A673 (cell line): ENCODE results near the gene OTOA. TPM values are rescaled to one million over a fixed set of nuclear protein-coding genes. Genes with fewer than 3 reads are reported as not detected.
"Not testable (repeated sequence)": the region's sequence is repeated elsewhere in the genome, so short reads cannot be mapped to it uniquely, and the experiment has no call there.

ENCODE experiments used
- BruUV-seq: library from RNA; stranded (reverse); fragments of 400-500 nt; replicated peaks from 2 replicates; lab custom pipeline; 2021; lab: Mats Ljungman, UMichigan
- CTCF ChIA-PET: fragments of 300-600 bp; sonication (Branson Sonifier 250); formaldehyde crosslinking; loops from one replicate; lab custom pipeline; 2022; ENCODE audit warnings: antibody characterized with exemption; lab: Charles Lee
- POLR2A ChIA-PET: fragments of 300-600 bp; sonication (Branson Sonifier 250); formaldehyde crosslinking; loops from one replicate; lab custom pipeline; 2022; ENCODE audit warnings: antibody characterized with exemption; ENCODE audit not compliant: low non-redundant PET; lab: Charles Lee
- DNase-seq: peaks from one replicate; pipeline ENCODE4 v3.0.0-alpha.2; 2015; ENCODE audit warnings: low spot score
- H3K27ac ChIP-seq: fragments of 200-600 bp; sonication (generic); 2 replicates; pipeline ENCODE4 v1.5.1; 2016; ENCODE audit warnings: mixed run types, low read depth, mild to moderate bottlenecking, mixed read lengths, antibody characterized with exemption, low read length; ENCODE audit not compliant: poor library complexity, severe bottlenecking
- H3K27me3 ChIP-seq: fragments of 200-600 bp; sonication (generic); replicated peaks from 2 replicates; pipeline ENCODE4 v1.6.1; 2017; ENCODE audit warnings: mixed run types, low read depth, mild to moderate bottlenecking, mixed read lengths, antibody characterized with exemption, low read length; ENCODE audit not compliant: insufficient read depth, poor library complexity
- H3K36me3 ChIP-seq: fragments of 200-600 bp; sonication (generic); 2 replicates; pipeline ENCODE4 v1.6.1; 2016; ENCODE audit warnings: mixed run types, mild to moderate bottlenecking, mixed read lengths, antibody characterized with exemption, low read length; ENCODE audit not compliant: insufficient read depth, poor library complexity, severe bottlenecking
- H3K4me1 ChIP-seq: fragments of 200-600 bp; sonication (generic); 2 replicates; pipeline ENCODE4 v1.6.1; 2017; ENCODE audit warnings: mixed run types, mild to moderate bottlenecking, mixed read lengths, antibody characterized with exemption, low read length; ENCODE audit not compliant: insufficient read depth, poor library complexity, severe bottlenecking
- H3K4me3 ChIP-seq: fragments of 200-600 bp; sonication (generic); 2 replicates; pipeline ENCODE4 v1.5.1; 2016; ENCODE audit warnings: low read depth, mixed run types, mild to moderate bottlenecking, mixed read lengths, low read length; ENCODE audit not compliant: poor library complexity, severe bottlenecking
- H3K9me3 ChIP-seq: fragments of 200-600 bp; sonication (generic); 2 replicates; pipeline ENCODE4 v1.6.1; 2016; ENCODE audit warnings: mixed run types, low read depth, mild to moderate bottlenecking, mixed read lengths, antibody characterized with exemption, low read length; ENCODE audit not compliant: poor library complexity, severe bottlenecking
- CTCF ChIP-seq: fragments of 300-800, 200-600 bp; sonication (generic); conservative IDR thresholded peaks from 2 replicates; pipeline ENCODE4 v1.5.1; 2017; ENCODE audit warnings: low read depth, mild to moderate bottlenecking, antibody characterized with exemption, low read length, moderate library complexity, mixed read lengths
- EZH2 ChIP-seq: fragments of 200-600 bp; sonication (generic); IDR thresholded peaks from 2 replicates; pipeline ENCODE4 v1.6.1; 2017; ENCODE audit warnings: borderline replicate concordance, low read depth, mild to moderate bottlenecking, mixed read lengths, antibody characterized with exemption, low read length; ENCODE audit not compliant: poor library complexity, severe bottlenecking
- intact Hi-C: fragments of 100-400 bp; cut with micrococcal nuclease; formaldehyde crosslinking; loops from one replicate; pipeline ENCODE4 v1.10.0; 2022; ENCODE audit not compliant: unreplicated experiment
- total RNA-seq: library from RNA; stranded (reverse); gene quantifications from 2 replicates; pipeline ENCODE4 v1.2.3, GENCODE V29; 2021

The OTOA gene
- total RNA-seq, 1 experiment from 2014 or later = 0.13 TPM

DNA sequence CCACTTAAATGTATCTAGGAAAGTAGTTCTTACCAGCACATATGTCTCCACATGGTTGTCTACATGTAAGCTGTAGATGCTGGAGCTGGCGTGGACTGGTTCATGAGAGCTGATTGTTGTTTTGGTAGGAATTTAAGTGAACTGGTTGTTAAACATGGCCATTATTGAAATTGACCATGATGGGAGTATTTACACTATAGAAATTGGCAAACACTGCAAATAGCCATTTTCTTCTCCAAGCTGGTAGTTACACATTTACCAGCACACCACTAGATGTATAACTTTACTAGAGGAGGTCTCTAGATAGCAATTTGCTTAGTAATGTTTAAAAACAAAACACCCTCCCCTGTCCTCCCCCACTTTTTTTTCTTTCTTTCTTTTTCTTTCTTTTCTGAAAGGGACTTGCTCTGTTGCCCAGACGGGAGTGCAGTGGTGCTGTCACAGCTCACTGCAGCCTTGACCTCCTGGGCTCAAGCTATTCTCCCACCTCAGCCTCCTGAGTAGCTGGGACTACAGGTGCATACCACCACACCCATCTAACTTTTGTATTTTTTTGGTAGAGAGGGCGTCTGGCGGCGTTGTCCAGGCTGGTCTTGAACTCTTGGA lies 35.5 kb upstream of the OTOA start:
- ChIA-PET CTCF (no interaction called here), POLR2A (no interaction called here)
- H3K9me3 ChIP-seq = no peaks in the 10 kb centered on the region
- intact Hi-C loops = no loop called here
- no peak overlapping the region for H3K27ac ChIP-seq
- no peaks in the 10 kb centered on the region for H3K27me3 ChIP-seq
- peaks cover 15% of the 10 kb centered on the region for H3K4me1 ChIP-seq
- no peak for DNase-seq
- peaks cover 35% of the 10 kb centered on the region for H3K36me3 ChIP-seq
- no peak overlapping the region for H3K4me3 ChIP-seq
- TF ChIP-seq CTCF (no peak), EZH2 (no peak)
- no TSS peak for BruUV-seq

DNA sequence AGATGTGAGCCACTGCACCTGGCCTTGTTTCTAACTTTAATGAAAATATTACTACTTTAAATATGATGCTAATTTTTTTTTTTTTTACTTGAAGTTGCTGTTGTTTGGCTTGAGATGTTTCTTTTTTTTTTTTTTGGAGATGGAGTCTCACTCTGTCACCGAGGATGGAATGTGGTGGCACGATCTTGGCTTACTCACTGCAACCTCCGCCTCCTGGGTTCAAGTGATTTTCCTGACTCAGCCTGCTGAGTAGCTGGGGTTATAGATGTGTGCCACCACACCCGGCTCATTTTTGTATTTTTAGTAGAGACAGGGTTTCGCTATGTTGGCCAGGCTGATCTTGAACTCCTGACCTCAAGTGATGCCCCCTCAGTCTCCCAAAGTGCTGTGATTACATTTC lies 35.0 kb upstream of the OTOA start:
- ChIA-PET CTCF (no interaction called here), POLR2A (no interaction called here)
- Histone ChIP-seq H3K4me1 (peaks cover 15% of the 10 kb centered on the region), H3K27ac (no peak overlapping the region), H3K27me3 (no peaks in the 10 kb centered on the region), H3K9me3 (no peaks in the 10 kb centered on the region), H3K4me3 (no peak overlapping the region), H3K36me3 (peaks cover 31% of the 10 kb centered on the region)
- no peak for DNase-seq
- intact Hi-C loops = no loop called here
- no TSS peak for BruUV-seq
- TF ChIP-seq EZH2 (no peak), CTCF (no peak)

GRCh38 chr16:21629616-21630539 lies 33.9 kb upstream of the OTOA start:
- Histone ChIP-seq H3K4me1 (peaks cover 15% of the 10 kb centered on the region), H3K36me3 (peaks cover 29% of the 10 kb centered on the region)
- H3K27me3 ChIP-seq, intact Hi-C loops, BruUV-seq, CTCF ChIA-PET, H3K27ac ChIP-seq, H3K9me3 ChIP-seq, H3K4me3 ChIP-seq, DNase-seq, POLR2A ChIA-PET: not testable (repeated sequence)

GRCh38 chr16:21630866-21631265 lies 32.9 kb upstream of the OTOA start:
- CTCF ChIA-PET, BruUV-seq, DNase-seq, H3K4me3 ChIP-seq, POLR2A ChIA-PET, H3K9me3 ChIP-seq, intact Hi-C loops, H3K27ac ChIP-seq, H3K27me3 ChIP-seq: not testable (repeated sequence)
- Histone ChIP-seq H3K4me1 (peaks cover 15% of the 10 kb centered on the region), H3K36me3 (peaks cover 26% of the 10 kb centered on the region)

- H3K4me1 ChIP-seq, BruUV-seq, H3K4me3 ChIP-seq, POLR2A ChIA-PET, CTCF ChIA-PET, H3K27ac ChIP-seq, DNase-seq, H3K27me3 ChIP-seq, H3K9me3 ChIP-seq, intact Hi-C loops: not testable (repeated sequence)
- H3K36me3 ChIP-seq = peaks cover 22% of the 10 kb centered on the region
These were observed 32.4 kb upstream of the OTOA start for GRCh38 chr16:21631376-21631775.
